Nephron (organoid): Measurements from ENCODE around the gene HOXB4.

Experiments
- H3K27ac Mint-ChIP-seq, 3 experiments: 2 replicates each; pipeline ENCODE4 v1.8.0; 2020; ENCODE audit warnings: mixed read lengths in 3 of 3, mild to moderate bottlenecking in 2 of 3, moderate library complexity in 1 of 3
- H3K27me3 Mint-ChIP-seq: 2 replicates; pipeline ENCODE4 v1.8.0; 2021; ENCODE audit warnings: low read depth, mild to moderate bottlenecking, moderate library complexity, mixed read lengths
- H3K36me3 Mint-ChIP-seq: 2 replicates; pipeline ENCODE4 v1.8.0; 2020; ENCODE audit warnings: low read depth, mixed read lengths
- H3K4me1 Mint-ChIP-seq: 2 replicates; pipeline ENCODE4 v1.8.0; 2020; ENCODE audit warnings: mixed read lengths
- H3K4me3 Mint-ChIP-seq, 3 experiments: 2 replicates each; pipeline ENCODE4 v1.8.0; 2020; ENCODE audit warnings: mild to moderate bottlenecking in 3 of 3, mixed read lengths in 3 of 3, moderate library complexity in 2 of 3
- H3K9me3 Mint-ChIP-seq: 2 replicates; pipeline ENCODE4 v1.8.0; 2020; ENCODE audit warnings: mixed read lengths
- CTCF ChIP-seq, 3 experiments: fragments of 200-600 bp; sonication (generic); IDR thresholded peaks; one replicate each; pipeline ENCODE4 v1.5.0; 2021; ENCODE audit warnings: antibody characterized with exemption in 3 of 3; ENCODE audit not compliant: unreplicated experiment in 3 of 3

HOXB4 gene

GRCh38 chr17:48598736-48599135 lies 20.6 kb upstream of the HOXB4 start:
- Mint-ChIP-seq H3K4me3 (peak overlapping the region; percentile 94 to 99 (median 98)), H3K36me3 (peaks cover 35% of the 10 kb centered on the region), H3K4me1 (peaks cover 72% of the 10 kb centered on the region), H3K27ac (peak overlapping the region in 1 of 3 experiments; percentile 98), H3K9me3 (no peaks in the 10 kb centered on the region), H3K27me3 (peaks cover 96% of the 10 kb centered on the region)
- no peak for TF ChIP-seq CTCF (IDR thresholded peaks at IDR 0.05; ENCODE audit: unreplicated experiment in 3 of 3)

GRCh38 chr17:48597778-48598631 lies 19.9 kb upstream of the HOXB4 start:
- TF ChIP-seq CTCF (IDR thresholded peaks at IDR 0.05; ENCODE audit: unreplicated experiment in 3 of 3) = no peak
- peak overlapping the region in 1 of 3 experiments; percentile 98 for H3K27ac Mint-ChIP-seq
- peaks cover 35% of the 10 kb centered on the region for H3K36me3 Mint-ChIP-seq
- peak overlapping the region; percentile 94 to 99 (median 98) for H3K4me3 Mint-ChIP-seq
- no peaks in the 10 kb centered on the region for H3K9me3 Mint-ChIP-seq
- H3K27me3 Mint-ChIP-seq = peaks cover 95% of the 10 kb centered on the region
- H3K4me1 Mint-ChIP-seq = peaks cover 73% of the 10 kb centered on the region

- Mint-ChIP-seq H3K4me1 (peaks cover 78% of the 10 kb centered on the region), H3K27ac (peak overlapping the region in 1 of 3 experiments; percentile 98), H3K4me3 (peak overlapping the region; percentile 94 to 99 (median 98)), H3K36me3 (peaks cover 40% of the 10 kb centered on the region), H3K27me3 (peaks cover 95% of the 10 kb centered on the region), H3K9me3 (no peaks in the 10 kb centered on the region)
- TF ChIP-seq CTCF (IDR thresholded peaks at IDR 0.05; ENCODE audit: unreplicated experiment in 3 of 3) = no peak
These were observed 19.3 kb upstream of the HOXB4 start for GRCh38 chr17:48597528-48597777.

GRCh38 chr17:48596735-48597527 lies 18.8 kb upstream of the HOXB4 start:
- Mint-ChIP-seq H3K4me3 (peak overlapping the region; percentile 94 to 99 (median 98)), H3K27me3 (peaks cover 95% of the 10 kb centered on the region)

GRCh38 chr17:48596000-48596734 lies 18.0 kb upstream of the HOXB4 start:
- peak overlapping the region; percentile 94 to 99 (median 98) for H3K4me3 Mint-ChIP-seq
- peaks cover 46% of the 10 kb centered on the region for H3K36me3 Mint-ChIP-seq
- H3K27ac Mint-ChIP-seq = peak overlapping the region in 1 of 3 experiments; percentile 98
- H3K27me3 Mint-ChIP-seq = peaks cover 95% of the 10 kb centered on the region
- peaks cover 85% of the 10 kb centered on the region for H3K4me1 Mint-ChIP-seq
- no peaks in the 10 kb centered on the region for H3K9me3 Mint-ChIP-seq
- no peak for TF ChIP-seq CTCF (IDR thresholded peaks at IDR 0.05; ENCODE audit: unreplicated experiment in 3 of 3)

More at GRCh38 chr17:48596735-48597527, 18.8 kb upstream of the HOXB4 start:
- peak overlapping the region in 1 of 3 experiments; percentile 98 for H3K27ac Mint-ChIP-seq
- H3K9me3 Mint-ChIP-seq = no peaks in the 10 kb centered on the region
- no peak for TF ChIP-seq CTCF (IDR thresholded peaks at IDR 0.05; ENCODE audit: unreplicated experiment in 3 of 3)
- H3K4me1 Mint-ChIP-seq = peaks cover 79% of the 10 kb centered on the region
- peaks cover 41% of the 10 kb centered on the region for H3K36me3 Mint-ChIP-seq
